Progenitor cell of endocrine pancreas (in vitro differentiated cells): ENCODE data around the gene DTNA. TPM values are rescaled to one million over a fixed set of nuclear protein-coding genes. Genes with fewer than 3 reads are reported as not detected.

Experiments used
- DNase-seq: peaks from one replicate; pipeline ENCODE4 v3.0.0; 2021; ENCODE audit warnings: low spot score; ENCODE audit not compliant: unreplicated experiment
- H3K27ac Mint-ChIP-seq: 2 replicates; pipeline ENCODE4 v1.8.0; 2021; ENCODE audit warnings: mild to moderate bottlenecking, moderate library complexity, mixed read lengths
- H3K27me3 Mint-ChIP-seq: 2 replicates; pipeline ENCODE4 v1.8.0; 2021; ENCODE audit warnings: mixed read lengths
- H3K36me3 Mint-ChIP-seq: 2 replicates; pipeline ENCODE4 v1.8.0; 2022; ENCODE audit warnings: mixed read lengths; ENCODE audit not compliant: insufficient read depth
- H3K4me1 Mint-ChIP-seq: 2 replicates; pipeline ENCODE4 v1.8.0; 2021; ENCODE audit warnings: low read depth, mixed read lengths
- H3K4me3 Mint-ChIP-seq: 2 replicates; pipeline ENCODE4 v1.8.0; 2021; ENCODE audit warnings: low read depth, mild to moderate bottlenecking, moderate library complexity, mixed read lengths
- H3K9me3 Mint-ChIP-seq: 2 replicates; pipeline ENCODE4 v1.8.0; 2021; ENCODE audit warnings: low read depth, mixed read lengths
- CTCF ChIP-seq: fragments of 200-600 bp; sonication (generic); IDR thresholded peaks from one replicate; pipeline ENCODE4 v1.5.0; 2021; ENCODE audit warnings: antibody characterized with exemption, mild to moderate bottlenecking; ENCODE audit not compliant: unreplicated experiment
- total RNA-seq: library from RNA; stranded (reverse); gene quantifications from 2 replicates; pipeline ENCODE4 v1.2.1, GENCODE V29; 2021

DTNA gene
- total RNA-seq, 1 donor from 2014 or later = 25.4 TPM

GRCh38 chr18:34928754-34929335 is 218.7 kb downstream of the DTNA start:
- no peak overlapping the region for H3K27ac Mint-ChIP-seq
- H3K4me3 Mint-ChIP-seq = no peak overlapping the region
- no peaks in the 10 kb centered on the region for H3K36me3 Mint-ChIP-seq
- no peak for DNase-seq
- no peaks in the 10 kb centered on the region for H3K9me3 Mint-ChIP-seq
- no peak for TF ChIP-seq CTCF
- H3K4me1 Mint-ChIP-seq = peaks cover 7% of the 10 kb centered on the region
- H3K27me3 Mint-ChIP-seq = no peaks in the 10 kb centered on the region

DNA sequence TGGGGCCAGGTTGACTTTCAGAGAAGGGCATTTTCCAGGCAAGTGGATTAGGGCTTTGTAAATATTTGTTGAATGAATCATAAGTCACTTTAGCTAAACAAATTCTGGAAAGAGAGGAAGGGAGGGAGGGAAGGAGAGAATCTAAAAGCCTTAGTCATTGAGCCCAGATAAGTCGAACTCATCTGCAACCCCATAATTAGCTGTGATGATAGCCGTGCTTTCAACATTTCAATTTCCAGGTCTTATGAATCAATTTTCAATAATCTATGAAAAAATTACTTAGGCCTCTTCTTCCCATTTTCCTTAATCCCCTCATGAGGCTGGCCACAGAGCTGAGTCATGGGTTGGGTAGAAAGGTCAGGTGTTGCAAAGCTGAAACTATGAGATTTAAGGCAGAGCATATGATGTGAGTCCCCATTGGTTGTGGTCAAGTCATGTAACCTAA is 219.3 kb downstream of the DTNA start:
- no peak overlapping the region for H3K27ac Mint-ChIP-seq
- H3K27me3 Mint-ChIP-seq = no peaks in the 10 kb centered on the region
- no peaks in the 10 kb centered on the region for H3K9me3 Mint-ChIP-seq
- no peaks in the 10 kb centered on the region for H3K36me3 Mint-ChIP-seq
- peaks cover 9% of the 10 kb centered on the region for H3K4me1 Mint-ChIP-seq
- H3K4me3 Mint-ChIP-seq = no peak overlapping the region
- no peak for DNase-seq
- no peak for TF ChIP-seq CTCF

- Mint-ChIP-seq H3K4me3 (no peak overlapping the region), H3K36me3 (no peaks in the 10 kb centered on the region), H3K9me3 (no peaks in the 10 kb centered on the region), H3K27ac (no peak overlapping the region), H3K4me1 (peaks cover 9% of the 10 kb centered on the region), H3K27me3 (no peaks in the 10 kb centered on the region)
- TF ChIP-seq CTCF = no peak
- DNase-seq = no peak
These were observed 222.3 kb downstream of the DTNA start for GRCh38 chr18:34932363-34932762.

DNA sequence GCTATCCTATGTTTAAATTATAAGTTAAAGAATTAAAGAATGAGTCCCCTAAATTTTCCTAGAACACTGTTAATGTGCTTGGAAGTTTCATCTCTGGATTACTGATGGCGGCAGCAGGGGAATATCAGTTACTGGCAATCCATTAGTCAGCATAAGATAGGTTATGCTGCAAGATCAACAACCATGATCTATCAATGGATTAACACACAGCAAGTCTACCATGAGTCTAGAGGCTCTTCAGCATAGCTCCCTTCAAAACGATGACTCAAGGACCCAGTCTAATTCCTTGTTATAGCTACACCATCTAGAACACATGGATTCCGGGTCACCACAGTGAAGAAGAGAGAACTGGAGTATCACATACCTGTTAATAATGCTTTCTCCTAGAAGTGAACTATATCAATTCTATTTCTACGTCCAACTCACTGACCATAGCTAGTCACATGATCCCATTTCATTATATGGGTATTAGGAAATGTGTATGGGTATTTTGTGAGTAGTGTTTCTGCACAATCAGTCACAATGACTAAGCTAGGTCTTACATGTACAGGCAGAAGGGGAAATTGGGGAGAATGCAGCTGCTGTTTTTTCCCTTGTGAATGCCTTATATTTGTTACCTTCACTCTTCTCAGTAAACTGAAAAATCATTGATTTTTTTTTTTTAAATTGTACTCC is 222.8 kb downstream of the DTNA start:
- Mint-ChIP-seq H3K9me3 (no peaks in the 10 kb centered on the region), H3K27ac (no peak overlapping the region), H3K27me3 (no peaks in the 10 kb centered on the region), H3K4me3 (no peak overlapping the region), H3K36me3 (no peaks in the 10 kb centered on the region), H3K4me1 (peaks cover 8% of the 10 kb centered on the region)
- TF ChIP-seq CTCF = no peak
- no peak for DNase-seq

GRCh38 chr18:34933909-34934661 is 224.0 kb downstream of the DTNA start:
- no peak for DNase-seq
- Mint-ChIP-seq H3K4me3 (no peak overlapping the region), H3K27me3 (no peaks in the 10 kb centered on the region), H3K27ac (no peak overlapping the region), H3K4me1 (peaks cover 5% of the 10 kb centered on the region), H3K9me3 (no peaks in the 10 kb centered on the region), H3K36me3 (no peaks in the 10 kb centered on the region)
- no peak for TF ChIP-seq CTCF
